HG02870 (cell line): ENCODE data around the gene DAND5.

Experiments
- ATAC-seq: cut with Tn5 transposase; IDR thresholded peaks from one replicate; pipeline ENCODE4 v1.9.1; 2021; ENCODE audit warnings: mild to moderate bottlenecking, moderate library complexity; ENCODE audit not compliant: unreplicated experiment

The DAND5 gene

DNA sequence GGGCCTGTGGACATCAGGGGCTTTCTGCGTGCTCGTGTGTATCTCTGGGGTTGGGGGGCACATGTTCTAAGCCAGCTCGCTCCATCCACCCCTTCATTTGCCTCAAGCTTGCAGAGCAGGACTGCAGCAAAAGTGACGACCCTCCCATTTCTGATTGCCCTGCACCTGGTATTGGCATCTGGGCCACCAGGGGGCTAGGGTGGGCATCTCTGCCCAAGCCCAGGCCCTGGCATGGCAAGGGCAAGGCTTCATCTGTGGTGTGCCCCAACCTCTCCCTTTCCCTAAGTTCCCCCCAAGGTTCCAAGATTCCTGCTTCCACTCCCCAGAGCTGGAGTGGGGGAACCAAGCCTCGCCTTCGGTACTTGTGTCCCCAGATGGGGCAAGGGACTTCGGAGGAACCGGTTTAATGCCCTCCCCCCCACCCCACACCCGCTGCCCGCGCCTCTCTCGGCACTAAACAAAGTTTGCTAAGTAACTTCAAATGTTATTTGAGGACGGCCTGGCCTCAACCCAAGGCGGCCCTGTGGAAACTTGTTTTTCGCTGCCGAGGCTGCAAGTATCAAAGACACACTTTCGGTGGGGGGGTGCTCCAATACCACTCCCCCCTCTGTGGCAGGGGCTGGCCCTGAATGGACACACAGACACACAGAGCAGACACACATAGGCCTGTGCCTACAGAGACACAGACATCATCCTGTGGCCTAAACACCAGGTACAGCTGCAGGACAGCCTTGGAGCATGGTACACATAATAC is 38.1 kb downstream of the DAND5 start:
- ATAC-seq, result no peak

DNA sequence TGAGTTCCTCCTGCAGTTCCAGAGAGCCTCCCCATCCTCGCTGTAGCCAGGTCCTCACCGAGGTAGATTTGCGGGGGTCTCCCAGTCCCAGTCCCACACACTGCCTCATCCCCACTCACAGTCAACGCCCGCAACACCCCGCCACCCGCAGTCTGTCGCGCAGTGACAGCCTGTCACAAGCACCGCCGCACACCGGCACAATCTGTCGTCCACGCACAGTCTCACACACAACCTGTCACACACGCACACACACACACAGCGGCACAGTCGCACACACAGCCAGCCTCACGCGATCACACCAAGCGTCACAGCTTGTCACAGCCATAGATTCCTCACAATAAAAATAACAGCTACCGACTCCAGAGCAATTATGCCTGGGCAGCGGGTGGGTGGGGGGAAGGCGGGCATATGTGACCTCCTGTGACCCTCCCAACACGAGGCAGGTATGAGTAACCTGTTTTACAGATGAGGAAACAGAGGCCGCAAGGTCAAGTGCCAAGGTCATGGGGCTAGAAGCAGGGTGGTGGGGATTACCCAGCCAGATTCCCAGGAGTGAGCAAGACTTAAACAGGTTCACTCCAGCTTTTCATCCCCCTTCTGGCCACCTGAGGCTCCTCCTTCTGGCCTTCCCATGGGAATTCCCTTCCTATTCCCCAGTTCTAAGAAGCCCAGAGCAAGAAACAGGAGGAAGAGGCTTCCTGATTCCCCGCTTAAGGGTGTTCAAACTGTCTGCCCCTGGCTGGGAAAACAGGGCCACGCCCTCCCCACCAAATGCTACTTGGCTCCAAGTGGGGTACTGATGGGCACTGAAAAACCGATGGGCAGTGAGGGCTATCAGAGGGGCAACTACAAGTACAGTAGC is 39.8 kb downstream of the DAND5 start:
- ATAC-seq, result no peak

DNA sequence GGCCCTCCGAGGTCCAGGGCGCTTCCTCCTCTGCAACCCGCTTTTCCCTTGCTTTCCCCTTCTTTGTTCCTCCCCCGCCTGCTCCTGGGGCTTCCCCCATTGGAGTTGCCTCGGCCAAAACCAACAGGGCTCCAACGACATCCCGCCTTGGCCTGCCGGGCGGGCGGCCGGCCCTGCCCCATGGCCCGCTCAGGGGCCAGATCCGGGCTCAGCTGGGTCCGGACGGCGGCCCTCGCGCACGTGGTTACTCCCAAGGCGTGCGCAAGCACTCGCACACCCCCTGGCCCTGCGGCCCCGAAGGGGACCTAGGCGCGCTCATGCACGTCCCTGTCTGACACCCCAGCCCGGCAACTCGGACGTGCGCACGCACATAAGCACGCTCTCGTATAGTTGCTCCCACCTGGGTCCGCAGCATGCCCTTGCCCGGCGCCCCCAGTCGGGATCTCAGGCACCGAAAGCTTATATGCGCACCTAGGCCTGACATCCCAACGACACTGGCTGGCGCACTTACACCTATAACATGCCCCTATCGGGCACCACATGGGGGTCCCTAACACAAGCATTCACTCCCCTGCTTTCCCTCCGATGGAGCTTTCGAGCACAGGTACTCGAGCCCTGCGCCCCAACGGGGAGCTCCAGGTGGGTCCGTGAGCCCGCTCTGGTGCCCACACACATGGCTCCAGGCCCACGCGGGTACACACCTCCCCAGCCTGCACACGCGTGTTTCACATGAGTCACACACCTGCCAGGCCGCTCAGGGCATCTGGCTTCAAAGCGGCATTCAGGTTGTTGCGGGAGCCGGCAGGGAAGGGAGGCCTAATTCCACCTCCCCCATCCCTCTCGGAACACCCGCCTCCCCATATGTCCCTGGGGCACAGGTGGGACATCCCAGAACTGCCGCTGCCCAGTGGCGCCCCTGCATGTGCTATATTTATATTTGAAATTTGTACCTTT is 40.9 kb downstream of the DAND5 start:
- no peak for ATAC-seq

DNA sequence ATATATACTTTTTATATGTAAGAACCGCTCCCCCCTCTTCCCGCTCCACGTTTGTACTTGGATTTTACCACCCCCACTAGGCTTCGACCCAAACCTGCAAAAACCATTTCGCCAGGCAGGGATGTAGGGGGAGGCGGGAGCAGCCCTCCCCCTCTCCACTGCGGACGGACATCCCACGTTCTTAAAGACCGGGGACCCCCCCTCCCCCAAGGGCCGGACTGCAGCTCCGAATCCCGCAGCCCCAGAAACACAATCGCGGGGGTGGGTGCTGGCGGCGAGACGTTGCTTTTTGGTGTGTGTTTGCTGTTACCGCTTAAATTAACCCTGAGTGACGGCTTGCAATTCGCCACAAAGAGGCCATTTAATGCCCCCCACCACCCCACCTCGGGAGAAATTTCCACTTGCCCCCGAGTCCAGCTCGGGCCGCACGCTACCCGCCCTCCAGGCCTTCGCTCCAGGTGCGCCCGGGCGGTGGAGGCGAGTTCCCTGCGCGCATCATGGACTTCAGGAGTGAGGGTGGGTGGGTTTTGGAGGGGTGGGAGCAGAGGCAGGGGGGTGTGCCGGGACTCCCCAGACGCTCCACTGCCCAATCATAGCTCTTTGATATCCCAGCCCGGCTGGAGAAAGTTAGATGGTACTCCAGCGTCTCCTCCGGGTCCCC is 41.7 kb downstream of the DAND5 start:
- no peak for ATAC-seq

DNA sequence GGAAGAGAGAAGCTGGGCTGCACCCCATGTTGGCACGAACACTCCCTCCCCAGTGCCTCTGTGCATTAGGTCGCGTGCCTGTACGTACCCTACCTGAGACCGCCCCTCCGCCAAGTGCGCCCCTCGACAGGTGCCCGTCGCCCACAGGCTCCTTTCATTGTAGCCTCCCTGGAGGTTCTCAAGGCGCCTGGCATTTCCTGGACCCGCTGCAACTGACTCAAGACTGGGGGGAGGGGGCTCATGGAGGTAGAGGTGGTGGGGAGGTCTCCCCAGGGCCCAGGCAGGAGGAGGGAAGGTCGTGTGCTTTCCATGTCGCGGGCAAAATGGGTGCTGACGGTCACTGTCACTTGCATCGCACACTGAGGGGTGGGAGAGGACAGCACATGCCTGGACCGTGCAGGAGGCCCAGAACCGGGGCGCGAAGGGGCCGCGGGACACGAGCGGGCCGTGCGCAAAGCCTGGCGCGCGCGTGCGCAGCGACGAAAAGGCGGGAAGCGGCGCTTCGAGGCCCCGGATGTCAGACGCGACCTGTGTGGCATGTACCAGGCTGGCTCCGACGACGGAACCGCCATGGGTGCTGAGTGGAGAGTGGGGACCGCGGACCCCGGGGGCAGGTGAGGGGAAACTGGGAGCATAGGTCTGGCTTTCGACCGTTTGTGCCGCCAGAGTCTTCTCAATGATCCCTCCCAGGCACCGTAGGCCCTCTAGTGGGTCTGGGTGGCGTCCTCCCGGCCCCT is 42.4 kb downstream of the DAND5 start:
- no peak for ATAC-seq

DNA sequence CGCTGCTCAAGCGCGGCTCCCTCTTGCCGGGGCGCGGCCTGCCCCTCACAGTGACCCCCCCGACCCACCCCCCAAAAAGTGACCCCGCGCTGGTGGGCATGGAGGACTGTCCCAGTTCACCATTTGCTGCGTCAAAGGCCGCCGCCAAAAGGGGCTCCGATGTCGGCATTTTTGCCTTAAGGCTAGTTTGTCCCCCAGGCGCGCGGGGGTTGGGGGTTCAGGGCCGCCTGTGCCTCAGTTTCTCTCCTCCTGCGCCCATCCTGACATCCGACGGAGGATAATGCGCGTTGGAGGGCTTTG is 43.0 kb downstream of the DAND5 start:
- no peak for ATAC-seq

DNA sequence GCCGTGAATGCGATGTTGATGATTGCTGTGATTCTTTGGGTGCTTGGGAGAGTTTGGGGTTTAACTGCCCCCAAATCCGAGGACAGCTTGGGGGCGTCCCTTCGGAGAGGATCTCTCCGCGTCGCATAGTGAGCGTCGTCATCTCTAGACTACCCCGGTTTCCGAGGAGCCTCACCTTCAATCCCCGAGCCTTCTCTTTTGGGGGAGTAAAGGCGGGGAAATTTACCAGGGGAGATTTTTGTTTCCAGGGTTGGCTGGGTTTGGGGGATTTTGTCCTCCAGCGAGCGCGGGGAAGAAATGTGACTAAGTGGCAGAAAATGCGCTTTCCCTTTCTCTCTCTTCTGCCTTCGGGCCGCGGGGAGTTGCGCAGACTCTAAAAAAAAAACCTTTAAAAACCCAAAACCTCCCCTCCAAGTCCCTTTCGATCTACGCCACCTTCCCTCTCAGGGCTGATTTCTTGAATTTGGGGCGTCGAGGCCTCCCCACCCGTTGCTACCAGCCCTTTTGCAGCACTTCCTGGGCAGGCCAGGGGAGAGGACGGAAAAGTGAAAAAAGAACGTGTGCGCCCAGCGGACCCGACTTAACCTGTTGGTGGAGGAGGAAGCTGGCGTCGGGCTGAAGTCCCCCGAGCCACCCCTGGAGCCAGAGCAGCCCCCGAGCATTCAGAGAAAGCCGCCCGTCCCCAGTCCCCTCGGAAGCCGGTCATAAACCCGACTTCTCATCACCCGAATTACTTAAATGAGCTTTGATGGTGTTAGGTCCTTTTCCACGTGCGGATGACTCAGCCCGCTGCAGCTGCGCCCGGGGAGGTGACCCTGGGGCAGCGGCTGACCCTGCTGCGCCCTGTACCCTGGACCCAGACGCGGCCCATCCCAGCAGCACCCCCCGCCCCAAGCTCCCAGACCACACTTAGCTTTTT is 43.6 kb downstream of the DAND5 start:
- ATAC-seq, result no peak

DNA sequence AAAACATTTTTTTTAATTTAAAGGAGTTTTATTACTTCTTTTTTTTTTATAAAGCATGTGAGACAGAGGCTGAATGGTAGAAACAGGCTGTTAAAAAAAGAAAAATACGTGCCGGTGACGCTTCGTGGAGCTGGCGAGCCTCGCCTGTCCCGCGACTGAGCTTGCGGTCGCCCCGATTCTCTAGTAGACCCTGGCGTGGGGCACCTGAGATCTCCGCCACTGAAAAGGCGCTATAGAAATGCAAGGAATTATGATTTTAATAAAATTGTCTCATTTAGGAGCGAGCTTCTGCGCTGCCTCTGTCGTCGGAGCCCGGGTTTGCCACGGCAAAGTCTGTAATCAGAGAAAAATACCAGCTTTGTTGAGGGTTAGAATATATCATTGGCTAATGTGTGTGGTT is 44.3 kb downstream of the DAND5 start:
- ATAC-seq, result no peak

DNA sequence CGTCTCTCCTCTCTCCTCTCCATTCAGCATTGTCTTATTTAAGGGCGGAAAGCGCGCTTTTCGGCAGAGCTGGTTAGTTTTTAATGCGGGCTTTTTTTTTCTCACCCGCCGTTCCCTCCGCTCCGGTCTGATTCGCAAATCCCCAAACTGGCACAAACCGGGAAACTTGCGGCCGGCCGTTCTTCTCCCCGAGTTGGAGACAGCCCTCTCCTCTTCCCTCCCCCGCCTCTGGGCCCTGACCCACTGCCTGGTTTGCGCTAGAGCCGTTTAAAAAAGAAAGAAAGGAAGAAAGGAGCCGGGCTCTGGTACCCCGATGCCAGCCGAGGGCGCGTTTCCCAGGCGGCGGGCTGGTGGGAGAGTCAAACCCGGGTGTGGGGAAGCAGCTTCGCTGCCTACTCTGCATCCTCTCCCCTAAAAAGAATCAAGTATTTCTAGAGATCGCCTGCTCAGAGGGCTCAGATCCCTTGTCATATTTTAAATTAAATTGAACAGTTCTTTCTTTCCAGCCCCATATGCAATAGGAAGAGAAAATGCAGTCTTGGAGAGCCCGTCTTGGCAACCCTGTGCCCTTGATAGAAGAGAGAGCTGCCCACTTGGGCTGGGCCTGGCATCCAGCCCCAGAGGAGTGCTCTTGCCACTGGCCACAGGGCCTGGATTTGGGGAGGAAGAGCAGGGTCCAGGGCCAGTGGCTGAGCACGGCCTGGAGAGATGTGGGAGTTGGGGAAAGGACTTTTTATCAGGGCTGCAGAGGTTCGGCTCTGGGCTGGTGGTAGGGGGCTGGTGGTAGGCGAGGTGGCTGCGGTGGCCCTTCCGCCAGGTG is 44.9 kb downstream of the DAND5 start:
- no peak for ATAC-seq

DNA sequence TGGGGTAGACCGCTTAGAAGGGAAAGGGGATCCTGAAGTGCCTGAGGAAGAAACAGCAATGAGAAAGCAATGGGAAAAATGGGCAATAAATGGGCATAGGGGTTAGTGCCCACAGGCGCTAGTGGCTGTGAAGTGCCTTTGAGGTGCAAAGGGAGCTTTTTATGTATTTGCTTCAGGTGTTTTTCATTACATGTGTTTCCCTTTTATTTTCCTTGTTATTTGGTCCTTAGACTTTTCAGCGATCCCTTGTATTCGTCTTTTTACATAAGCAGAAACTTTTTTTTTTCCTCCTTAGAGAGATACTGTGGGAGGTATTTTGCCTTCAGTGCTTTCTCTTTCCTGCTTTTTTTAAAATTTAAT is 45.5 kb downstream of the DAND5 start:
- ATAC-seq, result no peak

DNA sequence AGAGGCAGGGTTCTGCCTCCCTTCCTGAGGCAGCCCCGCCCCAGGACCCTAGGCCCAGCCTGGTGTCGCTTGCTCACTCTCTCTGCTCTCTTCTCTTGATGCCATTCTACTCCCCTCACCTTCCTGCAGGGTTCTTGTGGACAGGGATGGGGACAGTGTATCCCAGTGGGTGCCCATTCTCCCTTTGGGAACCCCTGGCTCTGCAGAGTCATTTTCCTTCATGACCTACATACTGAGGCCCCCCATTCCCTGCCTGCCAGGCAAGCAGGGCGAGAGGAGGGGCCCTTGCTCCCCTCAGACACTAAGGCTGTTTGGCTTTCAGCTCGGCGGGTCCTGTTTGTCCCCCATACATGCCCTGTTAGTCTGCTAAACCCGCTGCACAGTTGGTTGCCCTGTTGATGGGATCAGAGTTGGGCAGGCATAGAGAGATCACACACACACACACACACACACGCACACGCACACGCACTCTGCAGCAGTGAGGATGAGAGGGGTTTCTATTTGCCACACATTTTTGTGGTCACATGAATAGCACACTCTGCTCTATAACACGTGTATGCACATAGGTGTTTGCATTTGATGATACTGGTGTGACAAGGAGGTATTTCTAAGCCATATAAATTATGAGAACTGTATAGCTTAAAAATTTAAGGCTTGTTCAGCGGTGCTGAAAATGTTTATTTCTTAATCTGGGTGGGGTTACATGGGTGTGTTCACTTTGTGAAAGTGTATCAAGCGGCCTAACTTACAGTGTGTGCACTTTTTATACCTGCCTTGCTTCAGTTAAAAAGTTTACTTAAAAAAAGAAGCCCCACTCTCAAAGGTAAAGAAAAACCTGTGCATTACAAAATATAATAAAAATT is 46.2 kb downstream of the DAND5 start:
- ATAC-seq, result no peak

DNA sequence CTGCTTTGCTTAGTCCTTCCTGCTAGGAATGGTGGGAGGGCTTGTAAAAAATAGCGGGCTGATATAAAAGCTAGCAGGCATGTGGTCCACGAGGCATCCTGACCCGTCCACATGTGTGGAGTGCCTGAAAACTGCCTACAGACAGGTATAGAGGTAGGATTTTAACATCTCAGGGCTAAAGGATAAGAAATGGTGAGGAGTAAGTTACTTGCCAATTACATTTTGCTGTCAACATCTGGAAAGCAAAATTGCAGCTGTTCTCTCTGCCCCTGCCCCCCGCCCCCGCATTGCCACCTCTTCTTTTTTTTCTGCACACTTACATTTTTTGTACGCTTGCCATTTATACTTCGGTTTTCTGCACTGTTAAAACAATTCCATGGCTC is 46.9 kb downstream of the DAND5 start:
- no peak for ATAC-seq

DNA sequence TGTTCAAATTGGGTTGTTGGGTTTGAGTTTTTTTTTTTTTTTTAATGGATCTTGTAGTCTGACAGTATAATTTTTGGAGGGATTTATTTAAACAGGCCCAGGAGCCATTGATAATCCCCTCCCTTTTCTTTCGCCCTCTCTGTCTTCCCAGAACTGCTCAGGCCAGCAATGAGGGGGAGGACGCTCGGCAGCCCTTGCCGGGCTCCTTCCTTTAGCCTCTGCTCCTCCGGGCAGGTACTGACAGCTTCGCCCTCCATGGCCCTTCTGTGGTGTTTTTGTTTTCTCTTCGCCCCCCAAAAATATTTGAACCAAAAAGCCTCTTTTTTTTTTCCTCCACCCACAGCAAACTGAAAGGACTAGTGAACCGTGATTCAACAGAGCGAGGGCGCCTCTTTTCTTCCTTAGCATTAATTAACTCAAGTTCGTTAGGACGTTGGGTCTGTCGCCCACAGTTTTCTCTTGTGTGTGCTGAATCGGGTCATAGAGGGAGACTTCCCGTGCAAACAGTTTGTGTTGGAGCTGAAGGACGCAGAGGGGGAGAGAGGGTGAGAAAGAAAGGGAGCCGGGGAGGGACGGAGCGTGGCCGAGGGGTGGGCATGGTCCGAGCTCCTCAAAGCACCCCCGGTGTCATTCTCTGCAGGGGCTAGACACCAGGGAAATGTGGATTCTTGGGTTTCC is 47.4 kb downstream of the DAND5 start:
- no peak for ATAC-seq

DNA sequence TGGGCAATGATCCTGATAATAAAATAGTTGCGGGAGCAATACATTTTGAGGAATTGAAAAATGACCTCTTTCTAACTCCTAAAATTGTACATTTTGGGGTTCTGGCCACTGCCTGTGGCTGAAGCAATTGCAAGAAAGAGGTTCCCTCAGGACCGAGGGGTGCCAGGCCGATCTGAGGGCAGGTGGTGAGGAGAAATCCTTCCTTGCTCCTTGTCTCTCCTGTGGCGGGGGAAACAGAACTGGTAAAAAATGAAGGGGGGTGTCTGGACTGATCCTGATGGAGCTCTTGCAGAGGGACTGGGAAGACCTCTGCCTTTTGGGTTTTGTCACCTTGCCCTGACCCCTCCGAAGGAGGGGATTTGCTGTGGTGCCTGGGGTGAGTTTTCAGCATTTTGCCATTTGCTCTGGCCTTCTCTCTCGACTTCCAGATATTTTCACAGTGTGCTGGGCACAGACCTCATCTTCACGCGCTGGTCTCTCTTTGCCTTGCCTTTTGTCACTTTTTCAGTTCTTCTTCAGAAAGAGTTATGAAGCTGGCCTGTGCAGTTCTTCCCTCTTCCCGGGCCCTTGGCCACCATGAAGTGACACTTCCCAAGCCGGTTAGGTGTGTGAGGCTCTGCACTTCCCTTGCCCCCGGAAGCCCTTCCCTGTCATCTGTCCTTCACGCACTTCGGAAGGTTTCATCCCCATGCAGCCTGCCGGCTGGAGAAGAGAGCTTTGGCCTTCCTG is 48.1 kb downstream of the DAND5 start:
- ATAC-seq, result no peak

DNA sequence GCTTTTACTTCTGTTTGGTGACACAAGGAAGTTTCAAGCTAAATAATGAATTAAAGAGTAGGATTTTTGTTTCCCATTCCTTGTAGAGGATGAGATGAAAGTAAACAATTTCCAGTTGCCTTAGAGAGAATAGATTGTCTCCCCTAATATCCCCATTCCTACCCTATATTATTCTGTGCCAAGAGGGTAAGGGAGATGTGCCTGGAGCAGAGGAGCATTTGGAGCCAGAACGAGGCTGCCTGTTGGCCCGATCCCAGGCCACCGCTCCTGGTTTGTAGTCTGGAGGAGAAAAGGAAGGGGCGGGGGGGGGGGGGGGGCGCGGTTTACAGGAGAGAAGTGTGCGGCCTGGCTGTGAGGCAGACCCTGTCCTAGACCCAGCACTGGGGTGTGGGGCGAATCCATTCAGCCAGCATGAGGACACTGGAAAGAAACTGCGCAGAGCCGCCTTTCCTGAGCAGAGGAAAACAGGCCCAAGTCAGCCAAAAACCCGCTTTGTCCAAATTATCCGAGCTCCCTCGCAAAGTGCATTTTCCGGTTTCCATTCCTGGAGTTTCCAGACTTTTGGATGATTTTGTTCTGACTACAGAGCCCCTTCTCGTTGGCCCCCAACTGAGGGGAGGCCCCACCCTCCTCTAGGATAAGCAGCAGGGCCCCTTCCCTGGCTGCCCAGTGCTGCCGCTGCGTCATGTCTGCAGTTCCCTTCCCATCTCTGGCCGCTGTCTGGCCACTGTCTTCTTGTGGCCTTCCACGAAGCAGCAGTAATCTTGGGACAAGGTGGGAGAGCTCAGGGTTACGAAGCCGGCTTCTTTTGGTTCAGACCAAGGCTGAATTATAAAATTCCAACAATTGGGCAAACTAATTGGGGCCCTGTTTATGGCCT is 48.9 kb downstream of the DAND5 start:
- no peak for ATAC-seq
